DMS53 (cell line): ENCODE measurements around the gene GPR152.

ENCODE experiments used
- DNase-seq: peaks from one replicate; lab custom pipeline; 2025; lab: John Stamatoyannopoulos, UW

Gene GPR152

DNA sequence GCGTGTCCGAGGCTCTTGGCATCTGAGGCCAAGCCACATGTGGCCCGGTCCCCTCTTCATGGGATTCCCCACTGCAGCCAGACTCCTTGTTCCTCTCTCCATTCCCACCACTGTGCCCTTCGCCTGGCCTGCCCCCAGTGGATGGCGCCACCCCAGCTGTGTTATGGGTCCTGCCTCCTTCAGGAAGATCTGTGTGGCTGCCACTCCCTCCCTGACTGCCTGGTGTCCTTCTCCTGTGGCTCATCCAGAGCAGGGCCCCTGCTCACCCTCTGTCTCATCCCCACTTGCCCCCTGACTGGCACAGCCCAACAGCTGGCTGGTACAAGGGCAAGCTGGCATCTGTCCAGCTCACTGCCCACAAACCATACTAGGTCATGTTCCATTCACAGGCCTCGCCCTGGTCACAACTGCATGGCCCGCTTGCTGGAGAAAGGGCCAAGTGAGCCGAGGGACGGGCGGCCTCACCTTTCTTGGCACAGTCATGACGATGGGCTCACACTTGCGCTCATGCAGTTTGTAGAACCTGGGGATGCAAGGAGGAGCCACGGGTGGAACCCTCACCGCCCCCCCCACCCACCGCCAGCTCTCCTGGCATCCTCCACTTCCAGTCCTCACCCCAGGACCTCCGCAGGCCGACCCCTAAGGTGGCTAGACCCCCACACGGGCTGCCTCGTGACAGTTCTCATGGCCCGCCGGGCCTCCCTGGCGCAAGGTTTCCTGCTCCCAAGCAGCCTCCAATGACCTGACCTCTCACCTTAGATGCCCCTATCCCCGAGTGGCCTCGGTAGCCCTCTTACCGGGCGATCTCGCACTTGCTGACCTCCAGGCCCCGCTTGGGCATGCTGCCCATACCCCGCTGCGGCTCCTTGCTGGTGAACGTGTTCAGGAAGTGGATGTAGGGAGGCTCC is 13.0 kb downstream of the GPR152 start:
- peak; percentile 77 for DNase-seq

DNA sequence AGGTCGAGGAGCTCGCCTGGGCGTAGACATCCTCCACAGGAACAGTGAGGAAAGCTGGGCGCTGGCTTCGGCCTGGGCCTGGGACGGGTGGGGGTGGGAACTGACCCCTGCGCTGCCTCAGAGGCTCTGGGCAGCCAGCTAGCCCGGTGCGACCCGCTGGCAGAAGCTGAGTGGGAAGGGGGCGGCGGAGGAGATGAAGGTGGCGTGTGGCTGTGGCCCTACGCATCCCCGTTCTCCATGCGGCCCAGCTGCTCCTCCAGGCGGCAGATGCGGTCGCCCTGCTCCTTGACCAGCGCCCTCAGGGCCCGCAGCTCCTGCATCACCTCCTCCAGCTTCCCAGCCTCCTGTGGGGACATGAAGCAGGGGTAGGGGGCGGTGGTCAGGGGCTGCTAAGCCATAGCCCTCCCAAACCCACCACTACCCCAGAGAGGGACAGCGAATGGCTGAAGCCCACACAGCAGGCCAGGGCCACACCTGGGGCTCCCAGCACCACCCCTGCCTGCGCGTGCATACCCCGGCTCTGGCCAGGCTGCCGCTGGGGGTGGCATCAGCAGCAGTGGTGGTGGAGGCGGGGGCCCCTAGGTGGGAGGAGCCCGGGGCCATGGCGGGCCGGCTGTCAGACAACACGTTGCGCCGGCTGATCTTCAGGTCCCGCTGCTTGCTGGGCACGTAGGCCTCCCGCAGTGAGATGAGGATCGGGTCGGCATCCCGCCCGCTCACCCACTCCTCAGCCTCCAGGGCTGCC is 14.2 kb downstream of the GPR152 start:
- DNase-seq = no peak

DNA sequence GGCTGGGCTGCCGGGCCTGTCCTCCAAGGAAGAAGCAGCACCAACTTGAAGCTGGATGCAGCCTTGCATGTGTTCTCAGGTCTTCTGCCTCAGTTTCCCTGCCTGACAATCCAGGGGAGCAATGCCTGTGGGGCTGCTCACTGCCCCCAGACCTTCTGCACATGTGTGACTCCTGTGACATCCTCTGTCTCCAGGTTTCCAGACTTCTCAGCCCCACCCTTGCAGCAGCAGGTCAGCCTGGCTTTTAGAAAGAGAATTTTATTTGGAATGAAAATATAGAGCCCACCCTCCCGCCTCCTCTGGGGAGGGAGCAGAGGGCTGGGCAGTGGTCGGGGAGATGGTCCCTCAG is 14.7 kb downstream of the GPR152 start:
- no peak for DNase-seq

DNA sequence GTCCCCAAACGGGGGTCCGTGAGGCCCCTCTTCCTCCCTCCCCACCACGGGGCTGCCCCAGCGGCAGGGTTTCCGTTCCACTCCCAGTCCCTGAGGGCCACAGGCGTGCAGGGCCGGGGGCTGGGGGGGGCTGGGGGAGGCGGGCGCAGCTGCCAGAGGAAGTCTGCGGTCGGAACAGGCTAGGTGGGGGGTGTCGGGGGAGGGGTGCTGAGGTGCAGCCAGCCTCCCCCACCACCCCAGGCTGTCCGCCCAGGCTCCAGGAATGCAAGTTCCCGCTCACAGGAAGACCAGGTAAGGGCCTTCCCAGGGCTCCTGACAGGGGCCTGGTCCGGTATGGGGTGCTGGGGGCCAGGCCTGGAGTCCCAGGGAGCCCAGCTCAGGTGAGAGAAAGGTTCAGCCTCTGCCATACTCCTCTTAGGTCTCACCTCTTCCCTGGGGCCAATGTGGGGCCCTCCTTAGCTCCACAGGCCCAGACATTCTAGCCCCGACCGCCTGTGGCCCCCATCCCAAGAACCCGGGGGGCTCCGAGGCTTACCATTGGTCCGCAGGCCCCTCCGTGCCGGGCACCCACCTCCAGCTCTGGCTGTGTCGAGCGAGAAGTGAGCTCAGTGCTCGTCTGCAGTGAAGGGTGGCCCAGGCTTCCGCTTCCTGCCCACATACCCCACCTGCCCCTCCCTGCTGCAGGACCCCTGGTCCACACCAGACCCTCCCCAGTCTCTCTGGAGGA is 15.3 kb downstream of the GPR152 start, which contains the start of gene PTPRCAP:
TSS of gene PTPRCAP (minus strand) at position 601 of the 727 bp plus-strand sequence. CDS start at position 538, 63 bp downstream.
- DNase-seq = no peak

DNA sequence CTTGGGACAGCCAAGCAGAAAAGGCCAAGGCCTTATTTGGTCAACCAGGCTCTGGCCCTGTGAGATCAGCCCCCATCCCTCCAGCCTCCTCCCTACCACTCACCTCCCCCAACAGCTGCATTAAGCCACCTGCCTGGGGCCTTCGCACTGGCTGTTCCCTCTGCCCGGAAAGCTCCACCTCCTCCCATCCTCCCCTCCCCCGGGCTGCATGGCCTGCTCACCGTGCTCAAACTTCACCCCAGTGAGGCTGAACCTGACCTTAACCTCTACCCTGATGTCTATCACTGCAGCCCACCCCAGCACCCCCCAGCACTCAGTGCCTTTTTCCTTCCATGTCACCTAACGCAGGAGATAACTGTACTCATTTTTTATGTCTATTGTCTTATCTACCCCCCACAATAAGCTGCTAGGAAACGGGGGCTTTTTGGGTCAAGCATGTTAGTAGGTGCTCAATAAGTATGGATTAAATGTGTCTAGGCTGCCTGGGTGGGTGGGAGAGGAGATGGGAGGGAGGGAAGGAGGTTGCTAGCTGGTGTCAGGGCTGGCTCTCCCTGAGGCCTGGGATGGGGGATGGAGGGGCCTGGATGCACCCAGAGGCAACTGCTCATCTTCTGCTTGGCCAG is 16.0 kb downstream of the GPR152 start:
- peak; percentile 74 for DNase-seq

DNA sequence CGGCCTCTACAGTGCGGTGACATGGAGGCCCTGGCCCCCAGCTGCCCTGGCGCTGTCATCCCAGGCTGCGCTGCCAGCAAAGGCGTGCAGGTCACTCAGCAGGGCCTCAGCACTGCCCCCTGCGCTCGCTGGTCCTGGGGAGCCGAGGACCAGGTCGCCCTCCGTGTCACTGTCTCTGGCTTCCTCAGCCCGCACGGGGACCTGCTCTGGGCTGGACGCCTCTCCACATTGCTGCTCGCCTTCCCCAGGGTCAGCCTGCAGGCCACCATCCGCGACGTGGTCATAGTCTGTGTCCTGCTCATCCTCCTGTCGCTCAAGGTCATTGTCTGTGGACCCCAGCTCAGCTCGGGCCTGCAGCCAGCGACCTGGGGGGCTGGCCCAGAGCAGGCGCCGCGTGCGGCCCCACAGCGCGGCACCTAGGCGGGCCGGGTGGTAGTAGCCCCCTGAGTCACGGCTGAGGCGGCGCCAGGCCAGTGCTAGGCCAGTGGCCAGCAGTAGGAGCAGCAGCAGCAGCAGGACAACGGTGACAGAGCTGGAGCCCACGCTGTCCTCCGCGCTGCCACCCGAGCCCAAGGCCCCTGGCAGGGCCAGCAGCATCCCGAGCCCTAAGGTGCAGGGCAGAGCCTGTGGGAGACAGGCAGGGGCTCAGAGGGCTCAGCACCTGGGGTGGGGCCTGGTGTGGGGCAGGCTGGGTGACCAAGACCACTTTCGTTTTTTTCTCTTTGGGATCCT is 16.6 kb downstream of the GPR152 start:
- no peak for DNase-seq

DNA sequence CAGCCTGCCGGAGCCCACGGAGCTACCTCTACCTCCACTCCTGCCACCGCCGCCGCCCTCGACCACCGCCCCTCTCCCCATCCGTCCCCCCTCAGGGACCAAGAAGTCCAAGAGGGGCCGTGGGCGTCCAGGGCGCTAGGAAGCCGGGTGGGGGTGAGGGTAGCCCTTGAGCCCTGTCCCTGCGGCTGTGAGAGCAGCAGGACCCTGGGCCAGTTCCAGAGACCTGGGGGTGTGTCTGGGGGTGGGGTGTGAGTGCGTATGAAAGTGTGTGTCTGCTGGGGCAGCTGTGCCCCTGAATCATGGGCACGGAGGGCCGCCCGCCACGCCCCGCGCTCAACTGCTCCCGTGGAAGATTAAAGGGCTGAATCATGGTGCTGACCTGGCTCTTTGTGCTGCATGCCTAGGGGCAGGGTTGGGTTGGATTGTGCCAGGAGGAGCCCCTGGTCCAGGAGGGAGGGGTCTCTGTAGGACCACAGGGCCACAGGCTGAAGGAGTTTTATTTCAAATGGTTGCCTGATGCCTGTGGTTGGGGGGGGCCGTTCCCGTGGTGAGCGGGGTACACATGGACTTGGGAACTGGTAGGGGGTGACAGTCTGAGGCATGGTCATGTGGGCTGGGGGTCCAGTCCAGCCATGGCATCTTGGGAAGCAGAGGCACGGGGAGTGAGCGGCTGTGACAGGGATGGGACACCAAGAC is 17.4 kb downstream of the GPR152 start:
- no peak for DNase-seq

DNA sequence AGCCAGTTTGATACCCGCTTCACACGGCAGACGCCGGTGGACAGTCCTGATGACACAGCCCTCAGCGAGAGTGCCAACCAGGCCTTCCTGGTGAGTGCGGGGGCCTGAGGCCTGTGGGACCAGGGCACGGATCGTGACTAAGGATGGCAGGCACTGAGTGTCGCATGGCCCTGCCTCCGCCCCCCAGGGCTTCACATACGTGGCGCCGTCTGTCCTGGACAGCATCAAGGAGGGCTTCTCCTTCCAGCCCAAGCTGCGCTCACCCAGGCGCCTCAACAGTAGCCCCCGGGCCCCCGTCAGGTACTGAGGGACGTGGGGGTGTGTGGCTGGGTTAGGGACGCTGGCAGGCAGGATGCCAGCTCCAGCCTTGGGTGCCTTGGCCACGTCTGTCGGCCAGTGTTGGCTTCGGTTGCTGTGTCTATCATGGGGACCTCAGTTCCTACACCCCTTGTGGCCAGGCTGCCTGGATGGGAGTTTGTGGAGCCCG is 18.1 kb downstream of the GPR152 start:
- no peak for DNase-seq

DNA sequence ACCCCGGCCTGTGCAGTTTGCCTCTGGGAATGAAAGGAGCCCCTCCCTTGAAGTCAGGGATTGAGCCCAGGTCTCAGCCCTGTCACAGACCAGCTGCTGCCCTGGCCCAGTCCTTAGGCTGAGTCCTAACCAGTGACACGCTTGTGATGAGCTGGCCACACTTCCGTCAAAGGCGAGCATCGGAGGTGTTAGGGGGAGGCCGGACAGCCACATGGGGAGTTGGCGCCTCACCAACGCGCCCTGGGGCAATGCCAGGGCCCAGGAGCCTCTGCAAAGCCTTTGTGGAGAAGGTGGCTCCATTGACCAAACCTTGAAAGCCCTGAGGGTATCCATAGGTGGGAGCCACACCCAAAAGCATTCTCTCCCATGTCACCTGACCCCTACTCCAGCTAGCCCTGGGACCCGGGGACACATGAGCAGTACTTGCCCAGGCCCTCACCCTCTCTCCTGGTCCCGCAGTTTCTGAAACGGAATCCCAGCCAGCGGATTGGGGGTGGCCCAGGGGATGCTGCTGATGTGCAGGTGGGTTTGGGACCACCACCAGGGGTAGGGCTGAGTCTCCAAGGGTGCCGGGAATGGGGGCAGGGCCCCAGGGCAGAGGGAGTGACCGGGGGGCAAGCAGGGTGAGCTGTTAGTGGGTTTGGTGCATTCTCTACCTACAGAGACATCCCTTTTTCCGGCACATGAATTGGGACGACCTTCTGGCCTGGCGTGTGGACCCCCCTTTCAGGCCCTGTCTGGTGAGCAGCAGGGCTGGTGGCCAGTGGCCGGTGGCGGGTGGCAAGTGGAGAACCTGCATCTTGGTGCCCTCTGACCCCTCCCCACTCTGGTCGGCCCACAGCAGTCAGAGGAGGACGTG is 18.8 kb downstream of the GPR152 start:
- no peak for DNase-seq

DNA sequence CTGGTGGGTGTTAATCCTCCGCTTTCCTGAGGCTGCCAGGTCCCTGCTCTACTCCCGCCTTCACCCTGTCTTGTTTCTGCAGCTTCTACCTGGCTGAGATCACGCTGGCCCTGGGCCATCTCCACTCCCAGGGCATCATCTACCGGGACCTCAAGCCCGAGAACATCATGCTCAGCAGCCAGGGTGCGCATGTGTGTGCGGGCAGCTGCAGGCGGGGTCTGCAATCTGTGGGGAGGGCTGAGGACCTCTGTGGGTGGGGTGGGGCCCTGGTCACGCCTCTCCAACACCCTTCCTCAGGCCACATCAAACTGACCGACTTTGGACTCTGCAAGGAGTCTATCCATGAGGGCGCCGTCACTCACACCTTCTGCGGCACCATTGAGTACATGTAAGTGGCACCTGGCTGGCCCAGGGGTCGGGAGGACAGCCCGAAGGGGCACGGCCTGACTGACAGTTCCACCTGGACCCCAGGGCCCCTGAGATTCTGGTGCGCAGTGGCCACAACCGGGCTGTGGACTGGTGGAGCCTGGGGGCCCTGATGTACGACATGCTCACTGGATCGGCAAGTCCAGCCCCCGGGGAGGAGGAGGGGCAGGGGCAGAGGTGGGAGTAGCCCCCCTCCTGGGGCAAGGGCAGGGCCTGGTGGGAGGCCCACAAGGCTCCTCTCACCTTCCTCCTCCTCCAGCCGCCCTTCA is 19.7 kb downstream of the GPR152 start:
- no peak for DNase-seq

DNA sequence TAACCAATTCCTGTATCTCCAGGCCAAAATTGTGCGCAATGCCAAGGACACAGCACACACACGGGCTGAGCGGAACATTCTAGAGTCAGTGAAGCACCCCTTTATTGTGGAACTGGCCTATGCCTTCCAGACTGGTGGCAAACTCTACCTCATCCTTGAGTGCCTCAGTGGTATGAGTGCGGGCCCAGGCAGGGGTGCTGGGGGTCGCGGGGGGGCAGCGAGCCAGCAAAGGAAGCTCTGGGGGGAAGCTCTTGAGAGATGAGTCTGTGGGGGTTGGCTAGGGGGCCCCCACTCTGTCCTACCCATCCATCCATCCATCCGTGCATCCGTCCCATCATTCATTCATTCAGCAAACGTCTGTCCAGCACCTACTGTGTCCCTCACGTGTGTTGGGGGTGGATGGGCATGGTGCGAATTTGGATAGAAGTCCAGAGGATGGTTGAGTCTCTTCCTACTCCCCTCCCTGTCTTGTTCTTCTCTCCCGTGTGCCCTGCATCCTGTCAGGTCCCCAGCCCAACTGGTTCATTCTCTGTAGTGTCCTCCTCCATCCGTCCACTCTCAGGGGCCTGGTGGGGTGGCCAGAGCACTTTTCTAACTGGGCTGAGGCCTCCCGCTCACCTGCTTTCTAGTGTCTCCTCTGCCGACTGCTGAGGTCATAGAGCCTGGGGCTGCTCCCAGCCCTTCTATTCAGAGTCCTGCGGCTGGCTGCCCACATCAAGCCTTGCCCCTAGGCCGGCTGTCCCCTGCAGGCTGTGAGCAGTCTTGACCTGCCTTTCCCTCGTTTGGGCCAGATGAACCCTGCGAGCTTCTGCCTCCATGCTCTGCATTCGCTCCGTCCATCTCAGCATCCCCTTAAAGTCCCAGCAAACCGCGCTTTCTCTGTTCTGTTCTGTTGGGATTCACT is 20.9 kb downstream of the GPR152 start:
- DNase-seq = no peak

DNA sequence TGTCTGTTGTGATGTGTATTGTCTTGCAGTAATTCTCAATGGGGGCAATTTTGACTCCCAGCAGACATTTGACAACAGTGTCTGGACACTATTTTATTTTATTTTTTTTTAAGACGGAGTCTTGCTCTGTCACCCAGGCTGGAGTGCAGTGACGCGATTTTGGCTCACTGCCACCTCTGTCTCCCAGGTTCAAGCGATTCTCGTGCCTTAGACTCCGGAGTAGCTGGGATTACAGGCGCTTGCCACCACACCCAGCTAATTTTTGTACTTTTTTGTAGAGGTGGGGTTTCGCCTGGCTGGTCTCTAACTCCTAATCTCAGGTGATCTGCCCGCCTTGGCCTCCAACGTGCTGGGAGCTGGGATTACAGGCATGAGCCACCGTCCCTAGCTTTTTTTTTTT is 22.8 kb downstream of the GPR152 start:
- no peak for DNase-seq

DNA sequence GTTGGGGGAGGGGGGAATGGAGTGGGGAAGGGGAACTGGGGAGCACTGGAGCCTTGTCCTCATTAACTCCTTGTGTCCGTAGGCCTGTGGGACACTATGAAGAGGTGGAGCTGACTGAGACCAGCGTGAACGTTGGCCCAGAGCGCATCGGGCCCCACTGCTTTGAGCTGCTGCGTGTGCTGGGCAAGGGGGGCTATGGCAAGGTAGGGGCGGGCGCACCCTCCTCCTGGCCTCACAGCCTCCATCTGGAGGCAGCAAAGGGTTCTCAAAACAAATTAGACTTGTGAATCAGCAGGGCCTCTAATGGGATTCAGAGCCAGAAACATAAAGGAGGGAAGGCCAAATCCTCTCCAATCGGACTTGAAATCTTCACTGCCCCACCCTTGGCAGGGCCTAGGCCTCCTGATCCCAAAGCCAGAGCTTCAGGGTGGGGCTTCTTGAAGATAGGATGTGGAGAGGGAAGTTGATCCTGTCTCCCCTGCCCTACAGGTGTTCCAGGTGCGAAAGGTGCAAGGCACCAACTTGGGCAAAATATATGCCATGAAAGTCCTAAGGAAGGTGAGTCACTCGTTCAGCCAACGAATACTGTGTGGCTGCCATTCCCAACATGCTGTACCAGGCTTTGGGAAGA is 23.4 kb downstream of the GPR152 start:
- DNase-seq = no peak

DNA sequence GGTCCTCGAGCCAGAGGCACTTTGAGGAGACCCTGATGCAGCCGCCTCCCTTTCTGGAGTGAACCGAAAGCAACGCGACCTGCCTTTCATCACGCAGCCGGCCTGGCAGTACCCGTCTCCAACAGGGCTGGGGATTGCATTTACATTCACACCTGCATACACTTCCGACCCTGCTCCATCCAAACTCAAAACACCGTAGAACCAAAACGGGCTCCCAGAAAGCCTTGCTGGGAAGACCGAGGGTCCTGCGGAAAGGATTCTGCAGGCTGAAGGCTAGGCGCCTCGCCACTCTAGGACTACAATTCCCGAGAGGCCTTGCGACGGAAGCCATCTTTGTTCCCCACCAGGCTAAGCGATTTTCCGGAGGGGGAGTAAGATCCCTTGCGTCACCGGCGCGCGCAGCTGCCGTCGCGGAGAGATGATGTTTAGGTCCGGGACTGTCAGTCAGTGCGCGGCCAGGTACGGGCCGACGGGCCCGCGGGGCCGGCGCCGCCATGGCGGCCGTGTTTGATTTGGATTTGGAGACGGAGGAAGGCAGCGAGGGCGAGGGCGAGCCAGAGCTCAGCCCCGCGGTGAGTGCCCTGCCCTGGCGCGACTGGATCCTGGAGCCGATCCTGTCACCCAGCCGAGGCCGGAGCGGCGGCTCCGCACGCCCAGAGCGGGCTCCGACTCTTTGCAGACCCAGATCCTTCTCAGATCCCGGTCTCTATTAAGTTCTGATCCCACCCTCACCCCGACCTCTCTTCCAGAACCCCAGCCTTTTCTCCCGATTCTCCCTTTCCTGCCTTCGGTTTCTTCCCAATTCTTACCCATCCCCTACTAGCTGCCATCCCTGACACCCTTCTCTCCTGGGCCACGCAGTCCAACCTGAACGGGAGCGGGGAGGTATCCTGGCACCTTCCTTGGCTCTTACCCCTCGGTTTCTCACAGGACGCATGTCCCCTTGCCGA is 24.2 kb downstream of the GPR152 start, which contains the start of gene RPS6KB2:
TSS of gene RPS6KB2 (plus strand) at position 443 of the 950 bp plus-strand sequence. CDS start at position 495, 52 bp downstream.
- DNase-seq = peak; percentile 99

DNA sequence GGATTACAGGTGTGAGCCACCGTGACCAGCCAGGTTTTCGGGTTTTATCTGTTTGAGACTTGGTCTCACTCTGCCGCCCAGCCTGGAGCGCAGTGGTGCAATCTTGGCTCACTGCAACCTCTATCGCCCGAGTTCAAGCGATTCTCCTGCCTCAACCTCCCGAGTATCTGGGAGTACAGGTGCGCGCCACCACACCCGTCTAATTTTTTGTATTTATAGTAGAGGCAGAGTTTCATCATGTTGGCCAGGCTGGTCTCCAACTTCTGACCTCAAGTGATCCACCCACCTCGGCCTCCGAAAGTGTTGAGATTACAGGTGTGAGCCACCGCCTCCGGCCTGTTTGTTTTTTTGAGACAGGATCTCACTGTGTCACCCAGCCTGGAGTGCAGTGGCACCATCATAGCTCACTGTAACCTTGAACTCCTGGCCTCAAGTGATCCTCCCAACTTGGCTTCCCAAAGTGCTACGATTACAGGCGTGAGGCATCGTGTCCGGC is 25.1 kb downstream of the GPR152 start:
- DNase-seq = peak; percentile 67
